H1 (cell line): Measurements from ENCODE around the gene CYBA. TPM values are rescaled to one million over a fixed set of nuclear protein-coding genes. Genes with fewer than 3 reads are reported as not detected.

Experiments used
- CTCF ChIA-PET: fragments of 300-600 bp; sonication (Branson Sonifier 250); formaldehyde crosslinking; loops from one replicate; lab custom pipeline; 2021; ENCODE audit not compliant: partially characterized antibody; lab: Charles Lee
- POLR2A ChIA-PET: fragments of 300-600 bp; sonication (Branson Sonifier 250); formaldehyde crosslinking; loops from one replicate; lab custom pipeline; 2021; ENCODE audit warnings: inconsistent platforms; ENCODE audit not compliant: partially characterized antibody; lab: Charles Lee
- DNase-seq, 2 experiments: peaks; one replicate each; pipeline versions ENCODE4 v3.0.0 to v3.0.0-alpha.2; 2010 to 2022; ENCODE audit warnings: low spot score in 2 of 2, low read depth in 1 of 2, mixed read lengths in 1 of 2
- FAIRE-seq: peaks from 2 replicates; lab custom pipeline; 2011; peaks lifted over from hg19 to GRCh38; lab: Jason Lieb, UNC
- H2AFZ ChIP-seq: 2 replicates; pipeline ENCODE4 v1.8.1; 2012; ENCODE audit warnings: low read length, inconsistent platforms
- H2AK5ac ChIP-seq: 2 replicates; pipeline ENCODE4 v1.6.1; 2013; ENCODE audit warnings: low read depth, low read length
- H2BK120ac ChIP-seq: replicated peaks from 2 replicates; pipeline ENCODE3; 2013; ENCODE audit warnings: low read depth, low read length, inconsistent platforms
- H2BK12ac ChIP-seq: 2 replicates; pipeline ENCODE4 v1.6.1; 2013; ENCODE audit warnings: low read depth, low read length
- H2BK15ac ChIP-seq: 2 replicates; pipeline ENCODE4 v1.6.1; 2013; ENCODE audit warnings: low read length
- H2BK20ac ChIP-seq: 2 replicates; pipeline ENCODE4 v1.6.1; 2013; ENCODE audit warnings: low read length
- H2BK5ac ChIP-seq: 2 replicates; pipeline ENCODE4 v1.6.1; 2013; ENCODE audit warnings: low read depth, low read length
- H3K14ac ChIP-seq: 2 replicates; pipeline ENCODE4 v1.6.1; 2013; ENCODE audit warnings: inconsistent platforms; ENCODE audit not compliant: insufficient read length
- H3K18ac ChIP-seq: 2 replicates; pipeline ENCODE4 v1.6.1; 2013; ENCODE audit warnings: low read length; ENCODE audit errors: extremely low read depth
- H3K23ac ChIP-seq: 2 replicates; pipeline ENCODE4 v1.6.1; 2013; ENCODE audit warnings: inconsistent platforms; ENCODE audit not compliant: insufficient read length
- H3K23me2 ChIP-seq: 2 replicates; pipeline ENCODE4 v1.6.1; 2013; ENCODE audit warnings: low read depth, low read length
- H3K27ac ChIP-seq: 2 replicates; pipeline ENCODE4 v1.6.1; 2011; ENCODE audit warnings: low read depth, low read length, inconsistent platforms
- H3K27me3 ChIP-seq, 4 experiments: replicated peaks in 1 of 4; 1 replicate in 1 of 4; 2 replicates in 3 of 4; pipeline versions ENCODE4 v1.6.1 to v1.8.1; 2011 to 2013; ENCODE audit warnings: low read length in 3 of 4, mild to moderate bottlenecking in 3 of 4, inconsistent platforms in 2 of 4, mixed read lengths in 2 of 4, moderate library complexity in 1 of 4; ENCODE audit not compliant: control insufficient read depth in 3 of 4, insufficient read depth in 3 of 4; ENCODE audit errors: extremely low read depth in 1 of 4
- H3K36me3 ChIP-seq, 4 experiments: 2 replicates each; pipeline versions ENCODE4 v1.6.1 to v1.8.1; 2011 to 2013; ENCODE audit warnings: mild to moderate bottlenecking in 4 of 4, low read length in 3 of 4, moderate library complexity in 2 of 4, control low read depth in 1 of 4, inconsistent platforms in 1 of 4; ENCODE audit not compliant: insufficient read depth in 4 of 4, control insufficient read depth in 2 of 4
- H3K4ac ChIP-seq: replicated peaks from 2 replicates; pipeline ENCODE3; 2013; ENCODE audit warnings: low read length, low read depth, mixed read lengths, inconsistent platforms; ENCODE audit not compliant: insufficient read length
- H3K4me1 ChIP-seq, 4 experiments: replicated peaks in 1 of 4; 1 replicate in 1 of 4; 2 replicates in 3 of 4; pipeline versions ENCODE4 v1.6.1 to v1.8.1; 2011 to 2013; ENCODE audit warnings: low read length in 3 of 4, inconsistent platforms in 2 of 4, mixed read lengths in 1 of 4; ENCODE audit not compliant: insufficient read depth in 4 of 4, control insufficient read depth in 3 of 4
- H3K4me2 ChIP-seq, 2 experiments: 2 replicates each; pipeline versions ENCODE4 v1.6.1 to v1.8.1; 2011 to 2013; ENCODE audit warnings: low read depth in 2 of 2, low read length in 2 of 2, control low read depth in 1 of 2, inconsistent platforms in 1 of 2, mild to moderate bottlenecking in 1 of 2; ENCODE audit not compliant: insufficient read depth in 1 of 2
- H3K4me3 ChIP-seq, 4 experiments: fragments of 200-600, 300-600 bp in 1 of 4; sonication (generic), shearing (Covaris generic), sonication (Bioruptor Twin) in 1 of 4; 2 replicates each; pipeline versions ENCODE4 v1.5.1 to v1.8.1; 2011 to 2016; ENCODE audit warnings: low read length in 4 of 4, low read depth in 3 of 4, control low read depth in 2 of 4, inconsistent platforms in 2 of 4, mild to moderate bottlenecking in 2 of 4, mixed read lengths in 1 of 4, moderate library complexity in 1 of 4; ENCODE audit not compliant: insufficient read depth in 2 of 4; ENCODE audit errors: extremely low read depth in 1 of 4
- H3K56ac ChIP-seq: replicated peaks from 2 replicates; pipeline ENCODE3; 2013; ENCODE audit warnings: low read depth, mild to moderate bottlenecking, mixed read lengths, low read length, inconsistent platforms; ENCODE audit not compliant: insufficient read length
- H3K79me1 ChIP-seq: 2 replicates; pipeline ENCODE4 v1.6.1; 2013; ENCODE audit warnings: low read depth, low read length, control low read depth
- H3K79me2 ChIP-seq, 2 experiments: 2 replicates each; pipeline versions ENCODE4 v1.6.1 to v1.8.1; 2012 to 2013; ENCODE audit warnings: low read length in 2 of 2, mild to moderate bottlenecking in 2 of 2, inconsistent platforms in 1 of 2; ENCODE audit not compliant: insufficient read depth in 2 of 2, control insufficient read depth in 1 of 2
- H3K9ac ChIP-seq, 4 experiments: replicated peaks in 1 of 4; 1 replicate in 1 of 4; 2 replicates in 3 of 4; pipeline versions ENCODE4 v1.6.1 to v1.8.1; 2011 to 2013; ENCODE audit warnings: low read depth in 3 of 4, low read length in 3 of 4, control low read depth in 2 of 4, mild to moderate bottlenecking in 2 of 4, moderate library complexity in 2 of 4, inconsistent platforms in 1 of 4; ENCODE audit errors: extremely low read depth in 1 of 4
- H3K9me3 ChIP-seq, 2 experiments: 2 replicates each; pipeline versions ENCODE4 v1.6.1 to v1.8.1; 2012 to 2013; ENCODE audit warnings: mild to moderate bottlenecking in 2 of 2, moderate library complexity in 2 of 2, control low read depth in 1 of 2, inconsistent platforms in 1 of 2, low read depth in 1 of 2, low read length in 1 of 2, mixed read lengths in 1 of 2; ENCODE audit not compliant: insufficient read depth in 2 of 2
- H4K20me1 ChIP-seq, 2 experiments: replicated peaks in 1 of 2; 2 replicates each; pipeline versions ENCODE3 to v1.8.1; 2011 to 2013; ENCODE audit warnings: inconsistent platforms in 2 of 2, low read length in 2 of 2, mild to moderate bottlenecking in 1 of 2; ENCODE audit not compliant: insufficient read depth in 2 of 2, control insufficient read depth in 1 of 2
- H4K5ac ChIP-seq: 2 replicates; pipeline ENCODE4 v1.6.1; 2013; ENCODE audit warnings: low read length, low read depth, mixed read lengths, inconsistent platforms; ENCODE audit not compliant: insufficient read length
- H4K8ac ChIP-seq: 2 replicates; pipeline ENCODE4 v1.8.0; 2013; ENCODE audit warnings: mild to moderate bottlenecking, moderate library complexity, low read length, inconsistent platforms; ENCODE audit not compliant: insufficient read depth; ENCODE audit errors: extremely low read depth
- H4K91ac ChIP-seq: replicated peaks from 2 replicates; pipeline ENCODE3; 2013; ENCODE audit warnings: low read length, mixed read lengths, inconsistent platforms; ENCODE audit not compliant: insufficient read length
- EGR1 ChIP-seq: IDR thresholded peaks from 2 replicates; pipeline ENCODE4 v1.6.1; 2011; ENCODE audit warnings: low read depth, low read length, borderline replicate concordance
- HDAC6 ChIP-seq: IDR thresholded peaks from one replicate; pipeline ENCODE4 v1.7.1; 2012; ENCODE audit warnings: low read depth, mild to moderate bottlenecking, inconsistent platforms, low read length, moderate library complexity
- POLR2A ChIP-seq, 2 experiments: IDR thresholded peaks; 1 replicate in 1 of 2; 2 replicates in 1 of 2; pipeline ENCODE4 v1.6.1; 2011; ENCODE audit warnings: low read depth in 2 of 2, low read length in 2 of 2, mild to moderate bottlenecking in 2 of 2; ENCODE audit errors: control extremely low read depth in 1 of 2
- WGBS, 2 experiments: shearing (Covaris generic) in 1 of 2; methylation state at CpG; one replicate each; pipeline versions ENCODE4 v1.1.6 to v1.1.7; 2013 to 2015; ENCODE audit warnings: low lambda C conversion rate in 2 of 2, mixed read lengths in 2 of 2, inconsistent platforms in 1 of 2, low coverage in 1 of 2, missing lambda C conversion rate in 1 of 2; ENCODE audit not compliant: insufficient replicate concordance in 2 of 2, insufficient coverage in 1 of 2, insufficient read length in 1 of 2; ENCODE audit errors: extremely low coverage in 1 of 2, missing lambda C conversion rate in 1 of 2; 5-methylcytosine and 5-hydroxymethylcytosine counted together
- polyA plus RNA-seq, 7 experiments: library from polyadenylated mRNA; depleted of rRNA in 3 of 7; stranded (reverse) in 5 of 7; unstranded in 2 of 7; fragments of >200 nt in 5 of 7; fragments of 200-250 nt in 2 of 7; gene quantifications; 1 replicate in 5 of 7; 2 replicates in 1 of 7; 4 replicates in 1 of 7; pipeline versions ENCODE4 v1.2.1 to v1.2.3, GENCODE V29; 2011 to 2013; ENCODE audit warnings: missing spikeins in 2 of 7, mixed read lengths in 2 of 7
- total RNA-seq: library from RNA; stranded (reverse); fragmentation: NEBNext Ultra II Directional; extraction: Animal tissue kit (Norgen Biotek cat#: 25700); gene quantifications from 2 replicates; pipeline ENCODE4 v1.2.1, GENCODE V29; 2021

CYBA gene
- total and polyA plus RNA-seq, 2 of the 8 experiments (the other 6 are each of a cell fraction or from before 2014, with no cell fraction given): 136 to 254 TPM

DNA sequence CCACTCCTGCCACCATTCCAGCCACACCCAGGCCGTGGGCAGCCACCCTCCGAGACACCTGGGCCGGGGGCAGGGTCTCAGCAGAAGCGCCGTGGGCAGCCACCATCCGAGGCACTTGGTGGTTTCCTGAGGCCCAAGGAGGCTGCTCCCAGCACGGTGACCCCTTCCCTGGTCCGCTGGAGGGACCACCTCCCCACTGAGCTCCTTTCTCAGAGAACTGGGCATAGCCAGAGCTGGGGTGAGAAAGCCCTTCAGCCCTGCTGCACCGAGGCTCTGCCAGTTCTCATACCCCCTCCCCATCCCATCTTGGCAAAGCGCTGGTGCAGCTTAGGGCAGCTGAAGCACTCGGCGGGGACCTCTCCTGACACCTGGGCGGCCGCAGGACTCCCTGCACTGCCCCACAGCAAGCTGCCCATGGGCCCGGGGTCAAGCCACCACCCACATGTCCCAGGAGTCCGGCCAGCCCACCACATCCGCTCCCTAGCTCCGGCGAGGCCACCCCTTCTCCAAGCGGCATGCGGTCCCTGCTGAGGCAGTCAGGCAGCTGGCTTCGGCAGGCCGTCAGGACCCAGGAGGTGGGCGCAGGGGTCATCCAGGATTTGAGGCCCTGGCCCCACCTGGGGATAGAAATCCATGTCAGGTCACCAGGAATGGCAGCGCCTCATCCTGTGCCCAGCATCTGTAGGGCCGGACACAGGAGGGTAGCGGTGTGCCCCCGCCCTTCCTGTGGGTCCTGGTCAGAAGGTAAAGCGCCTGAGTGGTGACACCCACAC, 1.3 kb upstream of the CYBA start:
- no peak for FAIRE-seq
- CTCF ChIA-PET: interaction anchor here (1.2 to 1.6 kb wide), 2 partner anchors 20 to 83 kb away, joined by 3 read pairs; no protein-coding TSS in a partner anchor

More for the DNA sequence above, 1.3 kb upstream of the CYBA start:
- H3K4ac ChIP-seq: no peak overlapping the region
- no peaks in the 10 kb centered on the region for H3K27me3 ChIP-seq
- no peak overlapping the region for H4K8ac ChIP-seq
- no peak overlapping the region for H4K5ac ChIP-seq
- H3K9ac ChIP-seq: no peak overlapping the region
- no peak overlapping the region for H2BK20ac ChIP-seq
- no peak overlapping the region for H3K23ac ChIP-seq
- POLR2A ChIA-PET: interaction anchor here (1.7 to 3.7 kb wide), 2 partner anchors 10 to 11 kb away, joined by 5 to 19 read pairs; partner anchors contain the start of gene MVD
- peaks cover 6% of the 10 kb centered on the region for H3K79me1 ChIP-seq
- no peak overlapping the region for H2AK5ac ChIP-seq
- no peak for DNase-seq
- no peak overlapping the region for H3K56ac ChIP-seq
- H2BK5ac ChIP-seq: no peak overlapping the region
- H2BK12ac ChIP-seq: no peak overlapping the region
- no peaks in the 10 kb centered on the region; a peak in 1 of 4 replicates for H3K79me2 ChIP-seq
- TF ChIP-seq POLR2A (IDR thresholded peaks at IDR 0.05; ENCODE audit: control extremely low read depth in 1 of 2, low read depth in 2 of 2, low read length in 2 of 2): no peak
- TF ChIP-seq HDAC6: no peak
- TF ChIP-seq EGR1: 0 out of 2 replicates have a peak, but pooled peaks have one; percentile 29
- H2BK120ac ChIP-seq: no peak overlapping the region
- no peak overlapping the region for H3K4me3 ChIP-seq
- H4K20me1 ChIP-seq: peaks cover 0 to 29% of the 10 kb centered on the region in 2 experiments
- H2AFZ ChIP-seq: no peak overlapping the region
- no peak overlapping the region for H3K14ac ChIP-seq
- no peak overlapping the region for H3K27ac ChIP-seq
- WGBS, 2 experiments: 90% methylated on average over 29 of the region's 29 CpGs; no CpG with 5 or more reads in 1 of the 2 experiments
- H3K4me1 ChIP-seq: peaks cover 0 to 11% (median 7%) of the 10 kb centered on the region in 4 experiments; a peak in 5 of 7 replicates
- H3K18ac ChIP-seq: no peak overlapping the region
- H2BK15ac ChIP-seq: no peak overlapping the region
- H3K36me3 ChIP-seq: peaks cover 3 to 24% (median 4%) of the 10 kb centered on the region in 4 experiments; a peak in 7 of 8 replicates
- no peaks in the 10 kb centered on the region for H3K9me3 ChIP-seq
- H3K4me2 ChIP-seq: no peak overlapping the region; a peak in 1 of 4 replicates
- H4K91ac ChIP-seq: no peak overlapping the region
- peaks cover 10% of the 10 kb centered on the region; the same call in 1 of the 2 replicates for H3K23me2 ChIP-seq
